ENCODE measurements around the gene RGS8. TPM values are rescaled to one million over a fixed set of nuclear protein-coding genes. Genes with fewer than 3 reads are reported as not detected.

Gene RGS8
- total RNA-seq, 1 experiment from 2014 or later = not detected

DNA sequence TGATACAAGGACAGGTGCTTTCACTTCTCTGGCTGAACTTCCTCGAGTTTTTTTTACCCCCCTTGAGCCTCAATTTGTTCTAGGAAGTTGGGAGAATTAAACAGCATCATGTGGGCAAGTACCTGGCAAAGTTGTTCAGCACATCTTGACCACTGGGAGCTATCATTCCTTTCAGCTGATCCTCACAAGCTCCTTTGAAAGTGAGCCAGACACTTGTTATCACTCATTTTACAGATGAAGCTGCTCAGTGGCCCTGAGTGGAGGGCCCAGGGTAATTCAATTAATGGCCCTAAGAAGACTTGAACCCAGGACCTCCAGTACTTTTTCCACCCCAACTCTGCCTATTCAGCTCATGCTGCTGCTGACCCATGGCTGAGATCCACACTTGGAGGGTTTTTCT, 2.0 kb downstream of the RGS8 start:
- Histone ChIP-seq H3K79me2 (ENCODE audit: low read depth) (no peaks in the 10 kb centered on the region), H2AFZ (no peak overlapping the region), H3K4me3 (no peak overlapping the region), H3K27me3 (ENCODE audit: insufficient read depth, low read depth) (no peaks in the 10 kb centered on the region), H4K20me1 (ENCODE audit: insufficient read depth) (no peaks in the 10 kb centered on the region), H3K9me3 (ENCODE audit: insufficient read depth, low read depth) (no peaks in the 10 kb centered on the region), H3K4me1 (replicated peaks; ENCODE audit: insufficient read depth) (peaks cover 71% of the 10 kb centered on the region), H3K4me2 (no peak overlapping the region), H3K9me2 (ENCODE audit: insufficient read depth) (no peaks in the 10 kb centered on the region), H3K36me3 (ENCODE audit: low read depth) (no peaks in the 10 kb centered on the region), H3F3A (ENCODE audit: insufficient read depth, low read depth) (peaks cover 3% of the 10 kb centered on the region; the same call in 1 of the 2 replicates), H3K27ac (no peak overlapping the region)
- no peak for DNase-seq
- ChIA-PET POLR2A (ENCODE audit: unreplicated experiment) (no interaction called here), CTCF (no interaction called here)
- no TSS peak for BruUV-seq (replicated peaks)
- intact Hi-C loops (cut with micrococcal nuclease; ENCODE audit: unreplicated experiment) = no loop called here
- TF ChIP-seq EZH2 (IDR thresholded peaks at IDR 0.05; ENCODE audit: low read depth) = no peak

DNA sequence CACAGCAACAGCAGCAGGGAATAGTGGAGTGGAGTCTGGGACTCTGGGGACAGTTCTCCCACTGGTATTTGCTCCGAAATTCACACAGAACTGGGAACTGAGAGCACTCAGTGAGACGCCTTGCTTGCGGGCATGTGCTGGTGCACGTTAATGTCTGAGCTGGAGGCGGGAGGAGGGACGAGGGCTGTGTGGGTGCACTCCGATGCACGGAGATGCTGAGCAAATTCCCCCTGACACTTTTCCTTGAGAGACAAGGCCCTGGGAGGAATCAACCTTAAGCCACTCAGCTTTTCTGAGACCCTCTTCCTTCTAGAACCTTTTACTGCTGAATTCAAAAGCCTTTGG, 2.8 kb downstream of the RGS8 start:
- no peak overlapping the region for H3K27ac ChIP-seq
- peak overlapping the region; percentile 56; the same call in 1 of the 2 replicates for H3K4me2 ChIP-seq
- H3K4me3 ChIP-seq = no peak overlapping the region
- H3K4me1 ChIP-seq (replicated peaks; ENCODE audit: insufficient read depth) = peaks cover 62% of the 10 kb centered on the region
- no peaks in the 10 kb centered on the region for H4K20me1 ChIP-seq (ENCODE audit: insufficient read depth)
- H2AFZ ChIP-seq = no peak overlapping the region
- no peaks in the 10 kb centered on the region for H3K27me3 ChIP-seq (ENCODE audit: insufficient read depth, low read depth)
- intact Hi-C loops (cut with micrococcal nuclease; ENCODE audit: unreplicated experiment) = no loop called here
- peaks cover 3% of the 10 kb centered on the region; the same call in 1 of the 2 replicates for H3F3A ChIP-seq (ENCODE audit: insufficient read depth, low read depth)
- no peaks in the 10 kb centered on the region for H3K9me3 ChIP-seq (ENCODE audit: insufficient read depth, low read depth)
- H3K9me2 ChIP-seq (ENCODE audit: insufficient read depth) = no peaks in the 10 kb centered on the region
- H3K79me2 ChIP-seq (ENCODE audit: low read depth) = no peaks in the 10 kb centered on the region
- CTCF ChIA-PET = no interaction called here
- DNase-seq = no peak
- H3K36me3 ChIP-seq (ENCODE audit: low read depth) = no peaks in the 10 kb centered on the region
- POLR2A ChIA-PET (ENCODE audit: unreplicated experiment) = no interaction called here
- TF ChIP-seq, protein P1, sequence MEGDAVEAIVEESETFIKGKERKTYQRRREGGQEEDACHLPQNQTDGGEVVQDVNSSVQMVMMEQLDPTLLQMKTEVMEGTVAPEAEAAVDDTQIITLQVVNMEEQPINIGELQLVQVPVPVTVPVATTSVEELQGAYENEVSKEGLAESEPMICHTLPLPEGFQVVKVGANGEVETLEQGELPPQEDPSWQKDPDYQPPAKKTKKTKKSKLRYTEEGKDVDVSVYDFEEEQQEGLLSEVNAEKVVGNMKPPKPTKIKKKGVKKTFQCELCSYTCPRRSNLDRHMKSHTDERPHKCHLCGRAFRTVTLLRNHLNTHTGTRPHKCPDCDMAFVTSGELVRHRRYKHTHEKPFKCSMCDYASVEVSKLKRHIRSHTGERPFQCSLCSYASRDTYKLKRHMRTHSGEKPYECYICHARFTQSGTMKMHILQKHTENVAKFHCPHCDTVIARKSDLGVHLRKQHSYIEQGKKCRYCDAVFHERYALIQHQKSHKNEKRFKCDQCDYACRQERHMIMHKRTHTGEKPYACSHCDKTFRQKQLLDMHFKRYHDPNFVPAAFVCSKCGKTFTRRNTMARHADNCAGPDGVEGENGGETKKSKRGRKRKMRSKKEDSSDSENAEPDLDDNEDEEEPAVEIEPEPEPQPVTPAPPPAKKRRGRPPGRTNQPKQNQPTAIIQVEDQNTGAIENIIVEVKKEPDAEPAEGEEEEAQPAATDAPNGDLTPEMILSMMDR (conservative IDR thresholded peaks at IDR 0.05) = no peak
- TF ChIP-seq EZH2 (IDR thresholded peaks at IDR 0.05; ENCODE audit: low read depth) = no peak
- BruUV-seq (replicated peaks) = no TSS peak

DNA sequence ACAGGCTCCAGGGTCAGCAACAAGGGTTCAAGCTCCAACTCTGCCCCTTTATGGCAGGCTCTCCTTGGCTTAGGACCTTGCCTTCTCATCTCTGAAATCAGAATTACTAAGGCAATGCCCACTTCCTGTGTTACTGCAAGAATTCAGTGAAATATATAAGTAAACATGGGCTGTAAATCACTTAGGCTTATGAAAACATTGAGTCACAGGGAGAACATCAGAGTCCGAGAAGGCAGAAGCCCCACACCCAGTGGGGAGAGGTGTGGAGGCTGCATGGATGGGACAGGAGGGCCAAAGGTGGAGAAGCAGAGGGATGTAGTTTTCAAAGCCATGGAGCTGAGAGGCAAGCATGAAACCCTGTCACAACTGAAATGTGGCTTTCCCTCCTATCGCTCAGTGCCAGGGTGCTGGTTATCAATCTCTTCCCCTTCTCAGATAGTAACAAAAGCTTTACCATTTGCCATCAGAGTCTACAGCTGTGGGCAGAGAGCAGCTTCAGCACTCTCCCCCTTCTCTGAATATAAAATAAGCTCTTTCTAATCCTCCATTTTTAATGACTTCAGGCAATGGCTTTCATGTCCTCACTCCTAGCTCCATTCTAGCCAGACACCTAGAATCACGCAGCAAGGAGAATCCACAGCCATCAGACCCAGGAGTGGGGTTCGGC, 3.4 kb downstream of the RGS8 start:
- Histone ChIP-seq H3K36me3 (ENCODE audit: low read depth) (no peaks in the 10 kb centered on the region), H3F3A (ENCODE audit: insufficient read depth, low read depth) (peaks cover 3% of the 10 kb centered on the region; the same call in 1 of the 2 replicates), H3K27me3 (ENCODE audit: insufficient read depth, low read depth) (no peaks in the 10 kb centered on the region), H3K4me2 (peak overlapping the region; percentile 56), H3K27ac (peak overlapping the region; percentile 54), H2AFZ (no peak overlapping the region), H3K79me2 (ENCODE audit: low read depth) (no peaks in the 10 kb centered on the region), H3K4me1 (replicated peaks; ENCODE audit: insufficient read depth) (peaks cover 58% of the 10 kb centered on the region), H4K20me1 (ENCODE audit: insufficient read depth) (no peaks in the 10 kb centered on the region), H3K4me3 (no peak overlapping the region), H3K9me3 (ENCODE audit: insufficient read depth, low read depth) (no peaks in the 10 kb centered on the region), H3K9me2 (ENCODE audit: insufficient read depth) (no peaks in the 10 kb centered on the region)
- intact Hi-C loops (cut with micrococcal nuclease; ENCODE audit: unreplicated experiment) = no loop called here
- POLR2A ChIA-PET (ENCODE audit: unreplicated experiment) = no interaction called here
- peak in 1 of 2 experiments; percentile 80 for DNase-seq
- no TSS peak for BruUV-seq (replicated peaks)
- CTCF ChIA-PET = no interaction called here
- no peak for TF ChIP-seq EZH2 (IDR thresholded peaks at IDR 0.05; ENCODE audit: low read depth)
- TF ChIP-seq, protein P1 (conservative IDR thresholded peaks at IDR 0.05) = no peak

DNA sequence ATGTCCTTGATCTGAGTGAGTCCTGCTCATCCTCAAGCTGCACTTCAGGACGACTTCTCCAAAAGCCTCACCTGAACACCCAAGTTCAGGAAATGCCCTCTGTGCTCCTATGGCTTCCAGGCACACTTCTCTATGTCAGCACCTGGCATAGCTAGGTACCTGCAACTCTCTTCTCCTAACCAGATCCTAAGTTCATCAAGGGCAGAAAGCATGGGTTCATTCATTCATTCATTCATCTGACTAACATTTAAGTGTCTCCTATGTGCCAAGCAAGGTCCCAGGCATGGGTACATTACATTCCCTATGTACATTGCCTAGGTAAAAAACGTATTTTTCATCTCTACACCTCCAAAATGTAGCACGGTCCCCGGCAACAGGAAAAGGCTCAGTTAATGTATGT, 4.0 kb downstream of the RGS8 start:
- POLR2A ChIA-PET (ENCODE audit: unreplicated experiment) = no interaction called here
- H4K20me1 ChIP-seq (ENCODE audit: insufficient read depth) = no peaks in the 10 kb centered on the region
- no peaks in the 10 kb centered on the region for H3K36me3 ChIP-seq (ENCODE audit: low read depth)
- H3K79me2 ChIP-seq (ENCODE audit: low read depth) = no peaks in the 10 kb centered on the region
- peaks cover 3% of the 10 kb centered on the region; the same call in 1 of the 2 replicates for H3F3A ChIP-seq (ENCODE audit: insufficient read depth, low read depth)
- H3K27me3 ChIP-seq (ENCODE audit: insufficient read depth, low read depth) = no peaks in the 10 kb centered on the region
- no TSS peak for BruUV-seq (replicated peaks)
- CTCF ChIA-PET = no interaction called here
- no peak overlapping the region for H3K4me3 ChIP-seq
- H3K9me3 ChIP-seq (ENCODE audit: insufficient read depth, low read depth) = no peaks in the 10 kb centered on the region
- DNase-seq = no peak
- no peak overlapping the region for H2AFZ ChIP-seq
- H3K4me1 ChIP-seq (replicated peaks; ENCODE audit: insufficient read depth) = peaks cover 57% of the 10 kb centered on the region
- peak overlapping the region; percentile 56 for H3K4me2 ChIP-seq
- no peaks in the 10 kb centered on the region for H3K9me2 ChIP-seq (ENCODE audit: insufficient read depth)
- TF ChIP-seq, protein P1 (conservative IDR thresholded peaks at IDR 0.05) = no peak
- TF ChIP-seq EZH2 (IDR thresholded peaks at IDR 0.05; ENCODE audit: low read depth) = no peak
- peak overlapping the region; percentile 54 for H3K27ac ChIP-seq
- intact Hi-C loops (cut with micrococcal nuclease; ENCODE audit: unreplicated experiment) = no loop called here
